Neutrophil (primary cell): ENCODE data around the gene LRRC51.

Experiments used
- H3K27ac ChIP-seq: fragments of 200-600 bp; sonication (generic); 2 replicates; pipeline ENCODE4 v1.5.1; 2016; ENCODE audit warnings: mild to moderate bottlenecking, moderate library complexity
- H3K27me3 ChIP-seq: fragments of 200-600 bp; sonication (generic); 2 replicates; pipeline ENCODE4 v1.6.0; 2016; ENCODE audit warnings: mild to moderate bottlenecking
- H3K36me3 ChIP-seq: fragments of 200-600 bp; sonication (generic); 2 replicates; pipeline ENCODE4 v1.5.1; 2017
- H3K4me1 ChIP-seq, 2 experiments: fragments of 200-600 bp in 1 of 2; sonication (generic) in 1 of 2; 1 replicate in 1 of 2; 2 replicates in 1 of 2; pipeline versions ENCODE4 v1.5.1 to v1.6.1; 2013 to 2016; ENCODE audit warnings: low read depth in 1 of 2, low read length in 1 of 2, mild to moderate bottlenecking in 1 of 2, moderate library complexity in 1 of 2; ENCODE audit not compliant: control insufficient read depth in 1 of 2, insufficient read depth in 1 of 2
- H3K4me3 ChIP-seq, 2 experiments: fragments of 200-600 bp in 1 of 2; sonication (generic) in 1 of 2; 1 replicate in 1 of 2; 2 replicates in 1 of 2; pipeline ENCODE4 v1.5.1; 2013 to 2016; ENCODE audit warnings: low read depth in 1 of 2, low read length in 1 of 2, mild to moderate bottlenecking in 1 of 2, moderate library complexity in 1 of 2
- H3K9me3 ChIP-seq: fragments of 200-600 bp; sonication (generic); 2 replicates; pipeline ENCODE4 v1.5.1; 2016
- TF ChIP-seq, protein P1 (sequence below): fragments of 200-600 bp; sonication (generic); IDR thresholded peaks from 2 replicates; pipeline ENCODE4 v1.5.1; 2016; ENCODE audit warnings: antibody characterized with exemption

The LRRC51 gene, protein sequence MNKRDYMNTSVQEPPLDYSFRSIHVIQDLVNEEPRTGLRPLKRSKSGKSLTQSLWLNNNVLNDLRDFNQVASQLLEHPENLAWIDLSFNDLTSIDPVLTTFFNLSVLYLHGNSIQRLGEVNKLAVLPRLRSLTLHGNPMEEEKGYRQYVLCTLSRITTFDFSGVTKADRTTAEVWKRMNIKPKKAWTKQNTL

DNA sequence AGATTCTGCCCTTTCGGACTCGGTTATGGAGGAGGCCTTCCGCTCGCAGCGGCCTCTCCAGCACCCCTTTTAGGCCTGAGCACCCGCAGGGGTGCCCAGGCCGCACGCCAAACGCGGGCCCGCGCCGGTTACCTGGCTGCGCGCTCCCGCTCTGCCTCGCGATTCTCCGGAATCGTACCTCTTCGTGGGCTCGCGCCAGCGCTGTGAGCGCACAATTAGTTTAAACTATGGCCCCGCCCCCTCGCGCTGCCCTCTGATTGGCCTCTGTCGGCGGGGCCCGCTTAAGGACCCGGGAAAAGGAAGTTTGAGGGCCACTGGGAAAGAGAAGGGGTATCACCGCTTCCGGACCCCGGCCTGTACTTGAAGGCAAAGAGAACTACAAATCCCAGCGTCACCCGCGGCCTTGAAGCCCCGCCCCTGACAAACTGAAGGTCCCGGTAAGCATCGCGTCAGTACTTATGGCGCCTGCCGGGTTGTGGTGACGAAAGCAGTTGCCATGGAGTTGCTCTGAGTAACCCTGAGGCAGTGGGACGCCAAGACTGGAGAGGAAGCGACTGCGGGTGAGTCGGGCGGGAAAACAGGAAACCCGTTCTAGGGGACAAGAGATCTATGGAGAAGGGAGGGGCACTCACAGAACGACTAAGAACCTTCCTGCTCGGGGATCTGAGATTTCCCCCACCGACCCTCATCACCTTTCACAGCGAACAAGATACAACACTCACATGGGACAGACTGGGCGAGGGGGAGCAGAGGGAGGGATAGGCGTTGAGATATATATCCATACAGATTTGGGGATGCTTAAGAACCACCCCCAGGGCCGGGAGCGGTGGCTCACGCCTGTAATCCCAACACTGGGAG lies at the start of gene LRRC51, which contains the start of gene NUMA1:
TSS of gene LRRC51 (plus strand) at position 525 of the 858 bp plus-strand sequence. CDS start 8,234 bp downstream, outside the sequence.
TSS of gene NUMA1 (minus strand) at position 217 of the 858 bp plus-strand sequence. CDS start 44,599 bp downstream, outside the sequence.
- peak within 1 kb of the TSS; percentile 81 to 91 for H3K4me3 ChIP-seq
- peaks cover 2% of the 10 kb centered on the region for H3K36me3 ChIP-seq
- no peaks in the 10 kb centered on the region for H3K9me3 ChIP-seq
- H3K27ac ChIP-seq = peak within 1 kb of the TSS; percentile 96
- TF ChIP-seq, protein P1, sequence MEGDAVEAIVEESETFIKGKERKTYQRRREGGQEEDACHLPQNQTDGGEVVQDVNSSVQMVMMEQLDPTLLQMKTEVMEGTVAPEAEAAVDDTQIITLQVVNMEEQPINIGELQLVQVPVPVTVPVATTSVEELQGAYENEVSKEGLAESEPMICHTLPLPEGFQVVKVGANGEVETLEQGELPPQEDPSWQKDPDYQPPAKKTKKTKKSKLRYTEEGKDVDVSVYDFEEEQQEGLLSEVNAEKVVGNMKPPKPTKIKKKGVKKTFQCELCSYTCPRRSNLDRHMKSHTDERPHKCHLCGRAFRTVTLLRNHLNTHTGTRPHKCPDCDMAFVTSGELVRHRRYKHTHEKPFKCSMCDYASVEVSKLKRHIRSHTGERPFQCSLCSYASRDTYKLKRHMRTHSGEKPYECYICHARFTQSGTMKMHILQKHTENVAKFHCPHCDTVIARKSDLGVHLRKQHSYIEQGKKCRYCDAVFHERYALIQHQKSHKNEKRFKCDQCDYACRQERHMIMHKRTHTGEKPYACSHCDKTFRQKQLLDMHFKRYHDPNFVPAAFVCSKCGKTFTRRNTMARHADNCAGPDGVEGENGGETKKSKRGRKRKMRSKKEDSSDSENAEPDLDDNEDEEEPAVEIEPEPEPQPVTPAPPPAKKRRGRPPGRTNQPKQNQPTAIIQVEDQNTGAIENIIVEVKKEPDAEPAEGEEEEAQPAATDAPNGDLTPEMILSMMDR = peak; percentile 49
- no peaks in the 10 kb centered on the region for H3K27me3 ChIP-seq
- peaks cover 31 to 47% of the 10 kb centered on the region in 2 experiments for H3K4me1 ChIP-seq

GRCh38 chr11:72036687-72037086 lies 44.0 kb upstream of the LRRC51 start:
- TF ChIP-seq, protein P1 = no peak
- Histone ChIP-seq H3K4me3 (no peak overlapping the region), H3K27me3 (no peaks in the 10 kb centered on the region), H3K36me3 (peaks cover 27% of the 10 kb centered on the region), H3K9me3 (no peaks in the 10 kb centered on the region), H3K27ac (no peak overlapping the region), H3K4me1 (peaks cover 29 to 30% of the 10 kb centered on the region in 2 experiments)

DNA sequence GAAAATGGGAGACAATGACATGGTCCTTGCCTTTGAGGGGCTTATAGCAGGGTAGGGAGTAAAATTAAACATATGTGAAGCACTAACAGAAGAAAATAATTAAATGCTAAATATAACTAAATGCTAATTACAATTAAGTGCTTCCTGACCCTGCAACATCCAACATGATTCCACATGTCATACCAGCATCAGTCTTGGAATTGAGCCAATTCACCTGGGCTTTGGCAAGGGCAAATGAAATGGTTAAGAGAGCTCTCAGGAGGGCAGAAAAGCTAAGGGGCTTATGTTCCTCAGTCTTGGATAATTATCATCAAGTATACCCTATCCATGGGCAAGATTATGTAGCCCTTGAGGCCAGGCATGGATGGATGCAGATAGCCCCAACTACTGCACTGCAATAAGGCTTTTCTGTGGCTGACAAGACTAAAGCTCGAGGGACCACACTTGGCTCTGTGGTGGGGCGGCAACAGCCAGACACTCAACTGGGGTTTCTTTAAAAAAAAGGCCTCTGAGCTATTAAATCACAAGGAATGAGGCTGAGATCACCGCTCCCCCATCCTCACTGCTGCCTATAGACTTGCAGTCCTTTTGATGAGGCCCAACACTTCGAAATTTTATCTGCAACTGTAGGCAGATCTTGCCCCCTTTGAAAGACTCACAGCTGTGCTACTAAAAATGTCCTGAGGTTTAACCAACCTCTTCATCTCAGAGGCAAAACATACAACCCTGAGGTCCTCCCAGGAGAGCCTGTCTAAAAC lies 42.9 kb upstream of the LRRC51 start:
- Histone ChIP-seq H3K36me3 (peaks cover 27% of the 10 kb centered on the region), H3K27ac (peak overlapping the region; percentile 91), H3K4me3 (no peak overlapping the region), H3K27me3 (no peaks in the 10 kb centered on the region), H3K9me3 (no peaks in the 10 kb centered on the region), H3K4me1 (peaks cover 40% of the 10 kb centered on the region in 2 experiments)
- TF ChIP-seq, protein P1 = no peak

GRCh38 chr11:72038491-72038890 lies 42.2 kb upstream of the LRRC51 start:
- H3K27me3 ChIP-seq = no peaks in the 10 kb centered on the region
- H3K9me3 ChIP-seq = no peaks in the 10 kb centered on the region
- H3K27ac ChIP-seq = peak overlapping the region; percentile 91
- TF ChIP-seq, protein P1 = no peak
- H3K4me3 ChIP-seq = no peak overlapping the region
- peaks cover 40 to 43% of the 10 kb centered on the region in 2 experiments for H3K4me1 ChIP-seq
- H3K36me3 ChIP-seq = peaks cover 25% of the 10 kb centered on the region
